Nephron progenitor cell (in vitro differentiated cells): ENCODE results near the gene RPL39L.

ENCODE experiments used
- DNase-seq: peaks from one replicate; pipeline ENCODE4 v3.0.0; 2021
- H3K27ac Mint-ChIP-seq: 2 replicates; pipeline ENCODE4 v1.8.0; 2021; ENCODE audit warnings: mild to moderate bottlenecking, moderate library complexity, mixed read lengths
- H3K27me3 Mint-ChIP-seq: 2 replicates; pipeline ENCODE4 v1.8.0; 2021; ENCODE audit warnings: mild to moderate bottlenecking, low read depth, mixed read lengths; ENCODE audit not compliant: poor library complexity
- H3K36me3 Mint-ChIP-seq: 2 replicates; pipeline ENCODE4 v1.8.0; 2021; ENCODE audit warnings: low read depth, mixed read lengths
- H3K4me1 Mint-ChIP-seq: 2 replicates; pipeline ENCODE4 v1.8.0; 2021; ENCODE audit warnings: mixed read lengths
- H3K4me3 Mint-ChIP-seq: 2 replicates; pipeline ENCODE4 v1.8.0; 2021; ENCODE audit warnings: mild to moderate bottlenecking, moderate library complexity, mixed read lengths
- H3K9me3 Mint-ChIP-seq: 2 replicates; pipeline ENCODE4 v1.8.0; 2021; ENCODE audit warnings: mild to moderate bottlenecking, moderate library complexity, mixed read lengths
- TF ChIP-seq, protein P1 (sequence below): fragments of 200-600 bp; sonication (generic); IDR thresholded peaks from 2 replicates; pipeline ENCODE4 v1.5.0; 2021; ENCODE audit warnings: antibody characterized with exemption

The RPL39L gene

DNA sequence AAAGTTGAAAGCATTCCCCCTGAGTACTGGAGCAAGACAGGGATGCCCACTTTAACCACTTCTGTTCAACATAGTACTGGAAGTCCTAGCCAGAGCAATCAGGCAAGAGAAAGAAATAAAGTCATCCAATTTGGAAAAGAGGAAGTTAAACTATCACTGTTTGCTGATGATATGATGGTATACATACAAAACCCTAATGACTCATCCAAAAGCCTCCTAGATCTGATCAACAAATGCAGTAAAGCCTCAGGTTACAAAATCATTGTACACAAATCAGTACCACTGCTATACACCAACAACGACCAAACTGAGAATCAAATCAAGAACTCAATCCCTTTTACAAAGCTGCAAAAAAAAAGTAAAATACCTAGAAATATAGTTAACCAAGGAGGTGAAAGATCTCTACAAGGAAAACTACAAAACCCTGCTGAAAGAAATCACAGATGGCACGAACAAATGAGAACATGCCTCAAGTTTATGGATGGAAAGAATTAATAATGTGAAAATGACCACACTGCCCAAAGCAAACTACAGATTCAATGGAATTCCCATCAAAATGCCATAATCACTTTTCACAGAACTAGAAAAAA, 40.3 kb downstream of the RPL39L start:
- Mint-ChIP-seq H3K9me3 (peaks cover 60% of the 10 kb centered on the region), H3K27me3 (peaks cover 3% of the 10 kb centered on the region), H3K4me3 (no peak overlapping the region), H3K4me1 (no peaks in the 10 kb centered on the region), H3K27ac (no peak overlapping the region), H3K36me3 (peaks cover 56% of the 10 kb centered on the region)
- DNase-seq = no peak
- TF ChIP-seq, protein P1, sequence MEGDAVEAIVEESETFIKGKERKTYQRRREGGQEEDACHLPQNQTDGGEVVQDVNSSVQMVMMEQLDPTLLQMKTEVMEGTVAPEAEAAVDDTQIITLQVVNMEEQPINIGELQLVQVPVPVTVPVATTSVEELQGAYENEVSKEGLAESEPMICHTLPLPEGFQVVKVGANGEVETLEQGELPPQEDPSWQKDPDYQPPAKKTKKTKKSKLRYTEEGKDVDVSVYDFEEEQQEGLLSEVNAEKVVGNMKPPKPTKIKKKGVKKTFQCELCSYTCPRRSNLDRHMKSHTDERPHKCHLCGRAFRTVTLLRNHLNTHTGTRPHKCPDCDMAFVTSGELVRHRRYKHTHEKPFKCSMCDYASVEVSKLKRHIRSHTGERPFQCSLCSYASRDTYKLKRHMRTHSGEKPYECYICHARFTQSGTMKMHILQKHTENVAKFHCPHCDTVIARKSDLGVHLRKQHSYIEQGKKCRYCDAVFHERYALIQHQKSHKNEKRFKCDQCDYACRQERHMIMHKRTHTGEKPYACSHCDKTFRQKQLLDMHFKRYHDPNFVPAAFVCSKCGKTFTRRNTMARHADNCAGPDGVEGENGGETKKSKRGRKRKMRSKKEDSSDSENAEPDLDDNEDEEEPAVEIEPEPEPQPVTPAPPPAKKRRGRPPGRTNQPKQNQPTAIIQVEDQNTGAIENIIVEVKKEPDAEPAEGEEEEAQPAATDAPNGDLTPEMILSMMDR = no peak

DNA sequence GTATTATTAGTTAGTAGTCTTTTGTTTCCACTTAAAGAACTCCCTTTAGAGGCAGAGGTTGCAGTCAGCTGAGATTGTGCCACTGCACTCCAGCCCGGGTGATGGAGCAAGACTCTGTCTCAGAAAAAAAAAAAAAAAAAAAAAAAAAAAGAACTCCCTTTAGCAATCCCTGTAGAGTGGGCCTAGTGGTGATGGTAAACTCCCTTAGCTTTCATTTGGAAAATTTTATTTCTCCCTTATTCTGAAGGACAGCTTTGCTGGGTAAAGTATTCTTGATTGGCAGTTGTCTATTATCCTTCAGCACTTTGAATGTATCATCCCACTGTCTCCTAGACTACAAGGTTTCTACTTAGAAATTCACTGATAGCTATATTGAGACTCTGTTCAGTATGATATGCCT, 46.0 kb downstream of the RPL39L start:
- H3K27me3 Mint-ChIP-seq = no peaks in the 10 kb centered on the region
- no peak overlapping the region for H3K27ac Mint-ChIP-seq
- TF ChIP-seq, protein P1 = no peak
- peaks cover 89% of the 10 kb centered on the region for H3K9me3 Mint-ChIP-seq
- no peak overlapping the region for H3K4me3 Mint-ChIP-seq
- peaks cover 43% of the 10 kb centered on the region for H3K36me3 Mint-ChIP-seq
- no peak for DNase-seq
- no peaks in the 10 kb centered on the region for H3K4me1 Mint-ChIP-seq

DNA sequence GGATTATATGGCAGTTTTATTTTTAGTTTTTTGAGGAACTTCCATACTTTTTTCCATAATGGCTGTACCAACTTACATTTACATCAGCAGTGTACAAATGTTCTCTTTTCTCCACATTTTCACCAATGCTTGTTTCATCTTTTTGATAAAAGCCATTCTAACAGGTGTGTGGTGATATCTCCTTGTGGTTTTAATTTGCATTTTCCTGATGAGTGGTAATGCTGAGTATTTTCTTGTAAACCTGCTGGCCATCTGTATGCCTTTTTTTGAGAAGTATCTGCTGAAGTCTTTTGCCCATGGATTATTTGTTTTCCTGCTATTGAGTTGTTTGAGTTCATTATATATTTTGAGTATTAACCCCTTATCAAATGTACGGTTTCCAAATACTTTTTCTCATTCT, 50.6 kb downstream of the RPL39L start:
- no peaks in the 10 kb centered on the region for H3K27me3 Mint-ChIP-seq
- H3K4me1 Mint-ChIP-seq = peaks cover 6% of the 10 kb centered on the region
- no peak for DNase-seq
- TF ChIP-seq, protein P1 = no peak
- no peak overlapping the region for H3K27ac Mint-ChIP-seq
- peaks cover 66% of the 10 kb centered on the region for H3K9me3 Mint-ChIP-seq
- peaks cover 25% of the 10 kb centered on the region for H3K36me3 Mint-ChIP-seq
- no peak overlapping the region for H3K4me3 Mint-ChIP-seq

DNA sequence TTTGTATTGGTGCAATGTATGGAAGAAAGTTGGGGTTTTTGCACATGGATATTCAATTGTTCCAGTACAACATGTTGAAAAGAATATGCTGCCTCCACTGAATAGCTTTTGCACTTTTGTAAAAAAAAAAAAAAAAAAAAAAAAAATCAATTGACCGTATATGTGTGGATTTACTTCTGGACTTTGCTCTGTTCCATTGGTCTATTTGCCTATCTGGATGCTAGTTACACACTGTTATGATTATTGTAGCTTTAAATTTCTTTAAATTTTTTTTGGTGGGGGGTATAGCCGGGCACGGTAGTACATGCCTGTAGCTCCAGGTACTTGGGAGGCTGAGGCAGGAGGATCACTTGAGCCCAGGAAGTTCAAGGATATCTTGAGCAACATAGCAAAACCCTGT, 52.5 kb downstream of the RPL39L start:
- peaks cover 27% of the 10 kb centered on the region for H3K36me3 Mint-ChIP-seq
- peaks cover 52% of the 10 kb centered on the region for H3K9me3 Mint-ChIP-seq
- no peak overlapping the region for H3K4me3 Mint-ChIP-seq
- no peak for DNase-seq
- peaks cover 6% of the 10 kb centered on the region for H3K4me1 Mint-ChIP-seq
- TF ChIP-seq, protein P1 = no peak
- no peak overlapping the region for H3K27ac Mint-ChIP-seq
- no peaks in the 10 kb centered on the region for H3K27me3 Mint-ChIP-seq

DNA sequence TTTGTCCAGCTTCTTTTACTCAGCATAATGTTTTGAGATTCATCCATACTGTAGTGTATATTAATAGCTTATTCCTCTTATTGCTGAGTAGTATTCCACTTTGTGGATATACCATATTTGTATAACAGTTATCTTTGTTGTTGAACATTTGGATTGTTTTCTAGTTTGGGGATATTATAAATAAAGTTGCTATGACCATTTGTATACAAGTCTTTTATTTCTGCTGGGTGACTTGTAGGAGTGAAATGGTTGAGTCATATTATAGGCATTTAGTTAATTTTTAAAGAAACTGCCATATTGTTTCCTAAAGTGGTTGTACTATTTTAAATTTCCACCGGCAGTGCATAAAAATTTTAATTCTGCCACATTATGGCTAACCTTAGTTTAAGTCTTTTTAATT, 53.4 kb downstream of the RPL39L start:
- Mint-ChIP-seq H3K9me3 (peaks cover 43% of the 10 kb centered on the region), H3K4me1 (peaks cover 6% of the 10 kb centered on the region), H3K27me3 (peaks cover under 1% of the 10 kb centered on the region), H3K27ac (no peak overlapping the region), H3K4me3 (no peak overlapping the region), H3K36me3 (peaks cover 27% of the 10 kb centered on the region)
- TF ChIP-seq, protein P1 = no peak
- no peak for DNase-seq

DNA sequence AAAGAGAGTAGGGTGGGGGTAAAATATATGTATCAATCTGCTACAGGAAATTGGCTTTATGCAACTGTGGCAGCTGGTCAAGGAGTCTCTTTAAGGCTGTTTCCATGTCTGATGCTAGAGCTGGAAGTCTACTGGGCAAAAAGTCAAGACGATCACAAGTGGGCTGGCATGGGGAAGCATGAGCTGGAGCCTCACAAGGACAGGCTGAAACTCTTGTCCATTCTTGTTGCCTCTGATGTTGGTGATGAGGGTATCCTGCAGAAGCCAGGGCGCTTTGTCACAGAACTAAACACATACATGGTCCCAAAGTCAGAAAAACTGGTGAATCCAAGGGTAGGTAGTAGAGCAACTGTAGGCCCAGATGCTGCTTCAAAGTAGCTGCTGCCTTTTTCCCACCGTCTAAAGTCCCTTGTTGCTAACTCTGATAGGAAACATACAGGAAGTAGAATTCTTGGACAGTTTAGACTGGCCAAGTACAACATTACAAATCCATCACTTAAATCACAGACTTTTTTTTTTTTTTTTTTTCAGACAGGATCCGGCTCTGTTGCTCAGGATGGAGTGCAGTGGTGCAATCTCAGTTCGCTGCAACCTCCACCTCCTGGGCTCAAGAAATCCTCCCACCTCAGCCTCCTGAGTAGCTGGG, 54.2 kb downstream of the RPL39L start:
- TF ChIP-seq, protein P1 = no peak
- Mint-ChIP-seq H3K27me3 (peaks cover 4% of the 10 kb centered on the region), H3K4me3 (no peak overlapping the region), H3K4me1 (peaks cover 6% of the 10 kb centered on the region), H3K27ac (no peak overlapping the region), H3K9me3 (peaks cover 35% of the 10 kb centered on the region), H3K36me3 (peaks cover 27% of the 10 kb centered on the region)
- DNase-seq = no peak
